Thyroid gland (tissue), 4 donors: ENCODE data around the gene ITGB2.

Source experiments
- CTCF ChIP-seq, 6 experiments: fragments of 200-600 bp in 3 of 6; fragments of 450-650 bp in 3 of 6; sonication (generic) in 3 of 6; IDR thresholded peaks; one replicate each; pipeline ENCODE4 v1.5.1; 2016 to 2019; ENCODE audit warnings: antibody characterized with exemption in 6 of 6, mild to moderate bottlenecking in 2 of 6, inconsistent platforms in 1 of 6, moderate library complexity in 1 of 6
- POLR2A ChIP-seq, 2 donors: fragments of 450-650 bp; IDR thresholded peaks; one replicate each; pipeline ENCODE4 v1.6.1; 2017; ENCODE audit warnings: antibody characterized with exemption in 2 of 2, mild to moderate bottlenecking in 2 of 2, moderate library complexity in 1 of 2

GRCh38 chr21:44872649-44873355 is 47.9 kb downstream of the ITGB2 start:
- TF ChIP-seq CTCF (IDR thresholded peaks at IDR 0.05) = no peak
- no peak for TF ChIP-seq POLR2A (IDR thresholded peaks at IDR 0.05)
